Measurements from ENCODE around the gene KLHL29. TPM values are rescaled to one million over a fixed set of nuclear protein-coding genes. Genes with fewer than 3 reads are reported as not detected.

Gene KLHL29
- total and polyA plus RNA-seq, 2 experiments from 2014 or later: 5.6 to 11.0 TPM

GRCh38 chr2:23505218-23505983 is 120.4 kb downstream of the KLHL29 start:
- Histone ChIP-seq H3K27ac (no peak overlapping the region), H3K27me3 (no peaks in the 10 kb centered on the region), H3K36me3 (no peaks in the 10 kb centered on the region), H3K4me3 (no peak overlapping the region), H3K9me3 (ENCODE audit: low read depth) (no peaks in the 10 kb centered on the region), H3K4me1 (ENCODE audit: low read depth) (peaks cover 29% of the 10 kb centered on the region)
- no peak for DNase-seq (ENCODE audit: low read depth in 1 of 2, low spot score in 1 of 2)
- TF ChIP-seq, protein P1, sequence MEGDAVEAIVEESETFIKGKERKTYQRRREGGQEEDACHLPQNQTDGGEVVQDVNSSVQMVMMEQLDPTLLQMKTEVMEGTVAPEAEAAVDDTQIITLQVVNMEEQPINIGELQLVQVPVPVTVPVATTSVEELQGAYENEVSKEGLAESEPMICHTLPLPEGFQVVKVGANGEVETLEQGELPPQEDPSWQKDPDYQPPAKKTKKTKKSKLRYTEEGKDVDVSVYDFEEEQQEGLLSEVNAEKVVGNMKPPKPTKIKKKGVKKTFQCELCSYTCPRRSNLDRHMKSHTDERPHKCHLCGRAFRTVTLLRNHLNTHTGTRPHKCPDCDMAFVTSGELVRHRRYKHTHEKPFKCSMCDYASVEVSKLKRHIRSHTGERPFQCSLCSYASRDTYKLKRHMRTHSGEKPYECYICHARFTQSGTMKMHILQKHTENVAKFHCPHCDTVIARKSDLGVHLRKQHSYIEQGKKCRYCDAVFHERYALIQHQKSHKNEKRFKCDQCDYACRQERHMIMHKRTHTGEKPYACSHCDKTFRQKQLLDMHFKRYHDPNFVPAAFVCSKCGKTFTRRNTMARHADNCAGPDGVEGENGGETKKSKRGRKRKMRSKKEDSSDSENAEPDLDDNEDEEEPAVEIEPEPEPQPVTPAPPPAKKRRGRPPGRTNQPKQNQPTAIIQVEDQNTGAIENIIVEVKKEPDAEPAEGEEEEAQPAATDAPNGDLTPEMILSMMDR (IDR thresholded peaks at IDR 0.05; ENCODE audit: low read depth, low read length): no peak

DNA sequence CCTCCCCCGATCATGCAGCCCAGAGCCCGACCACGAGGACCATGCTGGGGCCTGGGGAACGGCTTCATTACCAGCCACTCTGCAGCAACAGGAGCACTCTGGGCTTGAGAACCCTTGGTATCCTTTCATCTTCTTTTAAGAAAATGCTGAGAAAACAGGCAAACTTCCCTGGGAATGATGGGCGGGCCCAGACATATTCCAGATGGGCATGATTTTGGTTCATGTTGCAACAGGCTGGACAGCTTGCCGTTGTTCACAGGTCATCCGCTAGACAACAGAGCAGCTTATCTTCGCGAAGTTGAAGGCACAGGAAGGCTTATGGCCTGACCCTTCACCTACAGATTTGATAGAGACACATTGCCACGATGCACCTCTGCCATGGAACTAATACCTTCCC is 121.0 kb downstream of the KLHL29 start:
- TF ChIP-seq, protein P1 (IDR thresholded peaks at IDR 0.05; ENCODE audit: low read depth, low read length): no peak
- H3K4me1 ChIP-seq (ENCODE audit: low read depth): peaks cover 35% of the 10 kb centered on the region

DNA sequence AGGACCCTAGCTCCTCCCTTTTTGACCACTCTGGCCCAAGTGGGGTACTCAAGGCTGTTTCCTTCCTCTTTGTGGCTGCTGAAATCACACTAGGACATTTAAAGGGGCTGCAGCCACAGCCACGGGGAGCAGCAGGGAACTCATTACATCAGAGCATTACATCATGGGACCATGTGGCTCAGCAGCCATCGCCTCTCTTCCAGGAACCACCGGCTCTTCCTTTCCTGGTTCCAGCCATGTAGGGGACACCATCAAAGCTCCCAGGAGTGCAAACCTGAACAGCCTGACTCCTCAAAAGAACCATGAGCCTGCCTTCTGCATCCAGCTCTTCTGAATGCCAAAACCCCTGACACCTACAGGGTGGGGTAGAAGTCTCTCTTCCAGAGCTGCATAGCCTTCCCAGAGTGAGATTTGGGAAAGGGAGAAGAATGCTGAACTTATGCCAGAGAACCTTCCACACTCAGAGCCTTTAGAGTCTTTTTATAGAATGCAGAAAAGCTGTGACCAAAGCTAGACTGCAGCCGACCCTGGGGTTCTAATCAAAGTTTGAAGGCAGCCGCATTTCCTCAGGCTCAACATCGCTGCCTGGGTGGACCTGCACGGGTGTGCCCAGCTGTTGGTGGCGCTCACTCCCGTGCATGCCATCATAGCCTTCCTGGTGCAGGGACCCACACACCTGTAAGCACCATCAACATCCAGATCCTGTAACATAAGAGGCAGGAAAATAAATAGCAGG is 121.7 kb downstream of the KLHL29 start:
- TF ChIP-seq, protein P1 (IDR thresholded peaks at IDR 0.05; ENCODE audit: low read depth, low read length): no peak
- DNase-seq (ENCODE audit: low read depth in 1 of 2, low spot score in 1 of 2): peak in 1 of 2 donors; percentile 60

More for the DNA sequence above, 121.0 kb downstream of the KLHL29 start:
- no peaks in the 10 kb centered on the region for H3K9me3 ChIP-seq (ENCODE audit: low read depth)
- H3K27ac ChIP-seq: no peak overlapping the region
- DNase-seq (ENCODE audit: low read depth in 1 of 2, low spot score in 1 of 2): peak in 1 of 2 donors; percentile 70
- no peaks in the 10 kb centered on the region for H3K27me3 ChIP-seq
- no peak overlapping the region for H3K4me3 ChIP-seq
- no peaks in the 10 kb centered on the region for H3K36me3 ChIP-seq

DNA sequence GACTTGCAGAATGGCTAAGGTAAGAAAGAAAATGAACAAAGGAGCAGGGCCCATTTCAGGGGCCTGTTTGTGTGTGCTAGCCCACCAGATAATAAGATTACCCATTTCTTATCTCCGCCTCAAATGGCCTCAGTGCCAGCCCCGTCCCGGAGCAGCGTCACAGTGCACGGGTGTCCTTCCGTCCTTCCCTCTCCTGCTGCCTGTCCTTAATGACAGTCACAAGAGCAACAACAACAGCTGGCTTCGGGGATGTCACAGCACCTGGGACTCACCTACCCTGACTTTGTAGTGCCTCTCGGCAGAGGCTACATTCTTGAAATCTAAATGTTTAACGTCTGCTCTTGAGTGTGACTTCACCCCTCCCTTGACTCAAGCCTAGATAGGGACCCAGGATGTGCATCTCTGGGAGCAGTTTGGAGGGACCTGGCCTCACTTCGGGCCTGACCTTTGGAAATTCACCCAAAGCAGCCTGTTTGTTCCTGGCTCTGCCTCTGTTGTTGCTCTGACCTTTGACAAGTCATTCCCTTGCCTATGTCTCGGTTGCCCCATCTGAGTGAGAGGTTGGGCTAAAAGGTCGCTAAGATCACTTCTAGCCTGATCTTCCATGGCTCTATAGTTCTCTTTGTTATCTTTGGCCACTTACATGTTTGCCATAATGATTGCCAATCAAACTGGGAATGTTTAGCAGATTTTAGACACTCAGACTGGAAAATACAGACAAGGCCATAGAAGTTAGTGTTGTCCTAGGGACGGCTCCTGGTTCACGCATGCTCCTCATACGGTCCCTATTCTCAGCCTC is 122.5 kb downstream of the KLHL29 start:
- Histone ChIP-seq H3K27ac (no peak overlapping the region), H3K4me1 (ENCODE audit: low read depth) (peaks cover 45% of the 10 kb centered on the region), H3K36me3 (no peaks in the 10 kb centered on the region), H3K4me3 (no peak overlapping the region), H3K27me3 (no peaks in the 10 kb centered on the region), H3K9me3 (ENCODE audit: low read depth) (no peaks in the 10 kb centered on the region)
- TF ChIP-seq, protein P1 (IDR thresholded peaks at IDR 0.05; ENCODE audit: low read depth, low read length): no peak
- DNase-seq (ENCODE audit: low read depth in 1 of 2, low spot score in 1 of 2): no peak

More for the DNA sequence above, 121.7 kb downstream of the KLHL29 start:
- Histone ChIP-seq H3K4me1 (ENCODE audit: low read depth) (peaks cover 42% of the 10 kb centered on the region), H3K27ac (no peak overlapping the region), H3K4me3 (no peak overlapping the region), H3K36me3 (no peaks in the 10 kb centered on the region), H3K9me3 (ENCODE audit: low read depth) (no peaks in the 10 kb centered on the region), H3K27me3 (no peaks in the 10 kb centered on the region)

DNA sequence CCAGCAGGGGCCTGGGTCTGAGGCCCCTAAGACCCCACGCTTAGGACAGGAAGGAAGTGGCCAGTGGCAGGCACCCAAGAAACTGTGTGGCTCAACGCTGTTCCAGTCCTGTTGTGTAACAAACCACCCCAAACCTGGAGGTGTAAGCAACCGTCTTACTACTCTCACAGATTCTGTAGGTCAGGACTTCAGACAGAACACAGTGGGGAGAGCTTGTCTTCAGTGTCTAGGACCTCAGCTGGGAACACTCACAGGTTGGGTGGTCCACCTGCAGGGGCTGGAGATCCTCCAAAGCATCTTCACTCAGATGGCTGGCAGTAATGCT is 123.0 kb downstream of the KLHL29 start:
- H3K36me3 ChIP-seq: no peaks in the 10 kb centered on the region
- TF ChIP-seq, protein P1 (IDR thresholded peaks at IDR 0.05; ENCODE audit: low read depth, low read length): no peak
- H3K27ac ChIP-seq: no peak overlapping the region
- H3K9me3 ChIP-seq (ENCODE audit: low read depth): no peaks in the 10 kb centered on the region
- no peak overlapping the region for H3K4me3 ChIP-seq
- peak in 1 of 2 donors; percentile 42 for DNase-seq (ENCODE audit: low read depth in 1 of 2, low spot score in 1 of 2)
- no peaks in the 10 kb centered on the region for H3K27me3 ChIP-seq
- H3K4me1 ChIP-seq (ENCODE audit: low read depth): peaks cover 47% of the 10 kb centered on the region
